Neuronal stem cell (in vitro differentiated cells): Measurements from ENCODE around the gene DHX8.
A peak's percentile ranks its signal among the peaks of the same experiment; 100 is the strongest.

Experiments
- DNase-seq: peaks from one replicate; pipeline ENCODE4 v3.0.0-alpha.2; 2013; ENCODE audit warnings: low spot score
- H2AFZ ChIP-seq: one replicate; pipeline ENCODE4 v1.6.1; 2013; ENCODE audit warnings: mild to moderate bottlenecking, low read length, inconsistent platforms
- H2AK5ac ChIP-seq: 2 replicates; pipeline ENCODE4 v1.6.1; 2013; ENCODE audit warnings: low read depth, mild to moderate bottlenecking, inconsistent platforms, low read length, moderate library complexity, mixed read lengths
- H2BK120ac ChIP-seq: 2 replicates; pipeline ENCODE4 v1.6.1; 2013; ENCODE audit warnings: low read depth, mild to moderate bottlenecking, inconsistent platforms, low read length, moderate library complexity, mixed read lengths
- H2BK12ac ChIP-seq: one replicate; pipeline ENCODE4 v1.6.1; 2013; ENCODE audit warnings: low read length, inconsistent platforms
- H2BK15ac ChIP-seq: 2 replicates; pipeline ENCODE4 v1.6.1; 2013; ENCODE audit warnings: mild to moderate bottlenecking, low read length, inconsistent platforms, mixed read lengths
- H2BK5ac ChIP-seq: one replicate; pipeline ENCODE4 v1.6.1; 2013; ENCODE audit warnings: inconsistent platforms, mild to moderate bottlenecking, low read length, moderate library complexity
- H3K14ac ChIP-seq: one replicate; pipeline ENCODE4 v1.6.1; 2013; ENCODE audit warnings: low read length, inconsistent platforms
- H3K18ac ChIP-seq: 2 replicates; pipeline ENCODE4 v1.6.1; 2013; ENCODE audit warnings: low read length, inconsistent platforms
- H3K23ac ChIP-seq: 2 replicates; pipeline ENCODE4 v1.6.1; 2013; ENCODE audit warnings: low read depth, mild to moderate bottlenecking, mixed read lengths, low read length, inconsistent platforms; ENCODE audit not compliant: poor library complexity
- H3K27ac ChIP-seq: replicated peaks from 3 replicates; pipeline ENCODE4 v1.5.1; 2013; ENCODE audit warnings: low read length, inconsistent platforms
- H3K27me3 ChIP-seq, 3 experiments: 2 replicates each; pipeline ENCODE4 v1.6.1; 2013; ENCODE audit warnings: low read length in 3 of 3, mild to moderate bottlenecking in 2 of 3, inconsistent platforms in 1 of 3, low read depth in 1 of 3, mixed read lengths in 1 of 3, moderate library complexity in 1 of 3; ENCODE audit not compliant: control insufficient read depth in 3 of 3, insufficient read depth in 3 of 3
- H3K36me3 ChIP-seq, 2 donors: replicated peaks in 1 of 2; 2 replicates each; pipeline ENCODE4 v1.6.1; 2013; ENCODE audit warnings: low read length in 2 of 2; ENCODE audit not compliant: control insufficient read depth in 2 of 2, insufficient read depth in 2 of 2
- H3K4ac ChIP-seq: 2 replicates; pipeline ENCODE4 v1.6.1; 2013; ENCODE audit warnings: inconsistent platforms, mild to moderate bottlenecking, low read length, moderate library complexity
- H3K4me1 ChIP-seq, 2 donors: 1 replicate in 1 of 2; 2 replicates in 1 of 2; pipeline ENCODE4 v1.6.1; 2013; ENCODE audit warnings: low read length in 2 of 2, low read depth in 1 of 2; ENCODE audit not compliant: control insufficient read depth in 2 of 2, insufficient read depth in 1 of 2
- H3K4me2 ChIP-seq: one replicate; pipeline ENCODE4 v1.6.1; 2013; ENCODE audit warnings: mild to moderate bottlenecking, low read length, inconsistent platforms; ENCODE audit not compliant: insufficient read depth, poor library complexity, severe bottlenecking
- H3K4me3 ChIP-seq, 2 donors: 2 replicates each; pipeline ENCODE4 v1.5.1; 2013; ENCODE audit warnings: low read length in 2 of 2, mild to moderate bottlenecking in 2 of 2, inconsistent platforms in 1 of 2, moderate library complexity in 1 of 2
- H3K79me1 ChIP-seq: one replicate; pipeline ENCODE4 v1.6.1; 2013; ENCODE audit warnings: low read depth, mild to moderate bottlenecking, inconsistent platforms, low read length, moderate library complexity
- H3K9ac ChIP-seq: one replicate; pipeline ENCODE4 v1.6.1; 2013; ENCODE audit warnings: mild to moderate bottlenecking, low read depth, low read length, inconsistent platforms; ENCODE audit not compliant: poor library complexity
- H3K9me3 ChIP-seq, 2 donors: replicated peaks in 1 of 2; 2 replicates each; pipeline versions ENCODE3 to v1.6.1; 2013; ENCODE audit warnings: low read length in 2 of 2, mild to moderate bottlenecking in 2 of 2, inconsistent platforms in 1 of 2, low read depth in 1 of 2, mixed read lengths in 1 of 2, moderate library complexity in 1 of 2; ENCODE audit not compliant: control insufficient read depth in 2 of 2, insufficient read depth in 1 of 2
- H4K8ac ChIP-seq: one replicate; pipeline ENCODE4 v1.6.1; 2013; ENCODE audit warnings: low read depth, mild to moderate bottlenecking, inconsistent platforms, low read length, moderate library complexity
- H4K91ac ChIP-seq: one replicate; pipeline ENCODE4 v1.6.1; 2013; ENCODE audit warnings: low read length, low read depth, mild to moderate bottlenecking, inconsistent platforms; ENCODE audit not compliant: poor library complexity
- WGBS, 2 donors: extraction: QIAGEN DNeasy Blood & Tissue Kit; methylation state at CpG; one replicate each; pipeline ENCODE4 v1.1.7; 2013; ENCODE audit warnings: missing lambda C conversion rate in 2 of 2, mixed read lengths in 1 of 2; ENCODE audit not compliant: insufficient read length in 2 of 2, insufficient replicate concordance in 1 of 2; ENCODE audit errors: extremely low coverage in 2 of 2; 5-methylcytosine and 5-hydroxymethylcytosine counted together

The DHX8 gene

GRCh38 chr17:43552229-43552837 is 68.6 kb downstream of the DHX8 start:
- Histone ChIP-seq H3K14ac (no peak overlapping the region), H3K4me1 (peaks cover 10 to 22% of the 10 kb centered on the region in 2 donors), H3K9ac (no peak overlapping the region), H2BK15ac (no peak overlapping the region), H3K18ac (no peak overlapping the region), H4K8ac (no peak overlapping the region), H2AK5ac (no peak overlapping the region), H2BK5ac (no peak overlapping the region), H3K27me3 (peaks cover 0 to 3% (median 0%) of the 10 kb centered on the region in 3 experiments), H2BK120ac (no peak overlapping the region), H3K79me1 (no peaks in the 10 kb centered on the region), H3K23ac (no peak overlapping the region), H3K27ac (no peak overlapping the region), H2AFZ (no peak overlapping the region), H2BK12ac (no peak overlapping the region), H3K4me3 (no peak overlapping the region), H3K4ac (no peak overlapping the region), H3K36me3 (no peaks in the 10 kb centered on the region), H4K91ac (no peak overlapping the region), H3K4me2 (no peak overlapping the region), H3K9me3 (no peaks in the 10 kb centered on the region)
- no CpG with 5 or more reads among the region's 8 CpGs for WGBS, 2 donors
- DNase-seq, result no peak

DNA sequence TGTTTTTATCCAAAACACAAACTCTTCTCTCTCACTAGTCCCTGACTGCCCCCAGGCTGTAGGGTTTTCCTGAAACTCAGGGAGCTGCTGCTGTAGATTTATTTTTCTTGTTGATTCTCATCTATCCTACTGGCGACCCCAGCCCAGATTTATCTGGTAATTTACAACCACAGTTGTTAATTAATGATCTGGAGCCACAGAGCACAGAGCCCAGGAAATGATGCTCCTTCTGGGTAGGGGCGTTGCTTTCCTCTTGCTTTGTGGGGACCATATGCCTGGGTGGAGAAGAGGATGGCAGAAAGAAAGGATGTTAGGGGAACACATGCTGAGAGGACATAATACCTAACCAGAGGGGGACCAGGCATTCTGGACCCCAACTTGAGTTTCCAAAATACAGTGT is 69.8 kb downstream of the DHX8 start:
- Histone ChIP-seq H2BK15ac (no peak overlapping the region), H2AFZ (no peak overlapping the region), H3K27me3 (no peaks in the 10 kb centered on the region), H3K4me1 (peaks cover 9 to 14% of the 10 kb centered on the region in 2 donors), H3K23ac (no peak overlapping the region), H3K79me1 (no peaks in the 10 kb centered on the region), H4K91ac (no peak overlapping the region), H3K4me3 (no peak overlapping the region), H2BK5ac (no peak overlapping the region), H3K14ac (no peak overlapping the region), H2AK5ac (no peak overlapping the region), H3K9ac (no peak overlapping the region), H3K27ac (no peak overlapping the region), H3K4me2 (peak overlapping the region; percentile 18), H3K18ac (peak overlapping the region; percentile 8), H4K8ac (no peak overlapping the region), H3K9me3 (no peaks in the 10 kb centered on the region), H2BK120ac (no peak overlapping the region), H3K36me3 (no peaks in the 10 kb centered on the region), H3K4ac (no peak overlapping the region), H2BK12ac (no peak overlapping the region)
- no CpG with 5 or more reads among the region's 2 CpGs for WGBS, 2 donors
- DNase-seq, result no peak

DNA sequence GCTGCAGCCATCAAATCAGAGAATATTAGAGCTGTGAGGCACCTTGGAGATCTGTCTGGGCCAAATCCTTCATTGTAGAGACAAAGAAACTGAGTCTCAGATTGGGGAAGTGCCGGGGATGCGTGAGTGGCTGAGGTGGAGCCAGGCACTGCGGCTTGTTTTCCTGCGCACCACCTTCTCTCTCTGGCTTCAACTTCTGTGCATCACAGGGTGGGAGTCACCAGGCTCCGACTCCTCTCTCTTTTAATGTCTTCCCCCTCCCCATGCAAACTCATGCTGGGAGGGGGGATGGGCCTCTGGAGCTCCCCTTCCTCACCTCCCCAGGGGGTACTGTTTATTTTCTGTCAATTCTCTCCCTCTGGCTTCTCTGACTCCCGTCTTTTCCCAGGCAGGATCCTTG is 71.1 kb downstream of the DHX8 start:
- no peaks in the 10 kb centered on the region for H3K9me3 ChIP-seq
- no peak overlapping the region for H3K4me3 ChIP-seq
- WGBS, 2 donors, result no CpG with 5 or more reads among the region's 6 CpGs
- H3K36me3 ChIP-seq, result no peaks in the 10 kb centered on the region
- H3K79me1 ChIP-seq, result no peaks in the 10 kb centered on the region
- no peak overlapping the region for H2BK120ac ChIP-seq
- no peak overlapping the region for H2BK15ac ChIP-seq
- no peak overlapping the region for H4K91ac ChIP-seq
- H3K27ac ChIP-seq, result no peak overlapping the region
- no peak overlapping the region for H3K4ac ChIP-seq
- peak overlapping the region; percentile 75 for H3K14ac ChIP-seq
- H3K4me2 ChIP-seq, result no peak overlapping the region
- H3K9ac ChIP-seq, result no peak overlapping the region
- no peak overlapping the region for H2BK5ac ChIP-seq
- H3K18ac ChIP-seq, result peak overlapping the region; percentile 52
- DNase-seq, result no peak
- H3K23ac ChIP-seq, result no peak overlapping the region
- H2AK5ac ChIP-seq, result no peak overlapping the region
- H3K27me3 ChIP-seq, result peaks cover 0 to 3% (median 0%) of the 10 kb centered on the region in 3 experiments
- H3K4me1 ChIP-seq, result peaks cover 5 to 9% of the 10 kb centered on the region in 2 donors
- no peak overlapping the region for H2AFZ ChIP-seq
- H4K8ac ChIP-seq, result no peak overlapping the region
- no peak overlapping the region for H2BK12ac ChIP-seq

GRCh38 chr17:43556292-43556691 is 72.5 kb downstream of the DHX8 start:
- H2BK120ac ChIP-seq, result no peak overlapping the region
- H3K18ac ChIP-seq, result peak overlapping the region; percentile 46
- H3K14ac ChIP-seq, result no peak overlapping the region
- H2AK5ac ChIP-seq, result peak overlapping the region; percentile 47
- H3K79me1 ChIP-seq, result no peaks in the 10 kb centered on the region
- no peak overlapping the region for H4K8ac ChIP-seq
- H2BK12ac ChIP-seq, result no peak overlapping the region
- no peak overlapping the region for H2BK5ac ChIP-seq
- H3K4me2 ChIP-seq, result no peak overlapping the region
- no peak overlapping the region for H3K23ac ChIP-seq
- DNase-seq, result no peak
- no peak overlapping the region for H3K27ac ChIP-seq
- H3K27me3 ChIP-seq, result peaks cover 0 to 7% (median 0%) of the 10 kb centered on the region in 3 experiments
- H3K4ac ChIP-seq, result peak overlapping the region; percentile 59
- H3K9ac ChIP-seq, result no peak overlapping the region
- no peaks in the 10 kb centered on the region for H3K9me3 ChIP-seq
- H3K4me1 ChIP-seq, result peaks cover 5 to 9% of the 10 kb centered on the region in 2 donors
- H2AFZ ChIP-seq, result peak overlapping the region; percentile 29
- no peaks in the 10 kb centered on the region for H3K36me3 ChIP-seq
- no CpG with 5 or more reads among the region's 5 CpGs for WGBS, 2 donors
- no peak overlapping the region for H3K4me3 ChIP-seq
- no peak overlapping the region for H2BK15ac ChIP-seq
- no peak overlapping the region for H4K91ac ChIP-seq
